GM12874 (cell line): ENCODE measurements around the gene CAPRIN2.

ENCODE experiments used
- CTCF ChIP-seq: IDR thresholded peaks from 2 replicates; pipeline ENCODE4 v1.5.1; 2011; ENCODE audit warnings: low read depth, mild to moderate bottlenecking, control low read depth, low read length, moderate library complexity; ENCODE audit not compliant: insufficient read depth

Gene CAPRIN2

GRCh38 chr12:30794020-30794419 is 39.3 kb upstream of the CAPRIN2 start:
- no peak for TF ChIP-seq CTCF

DNA sequence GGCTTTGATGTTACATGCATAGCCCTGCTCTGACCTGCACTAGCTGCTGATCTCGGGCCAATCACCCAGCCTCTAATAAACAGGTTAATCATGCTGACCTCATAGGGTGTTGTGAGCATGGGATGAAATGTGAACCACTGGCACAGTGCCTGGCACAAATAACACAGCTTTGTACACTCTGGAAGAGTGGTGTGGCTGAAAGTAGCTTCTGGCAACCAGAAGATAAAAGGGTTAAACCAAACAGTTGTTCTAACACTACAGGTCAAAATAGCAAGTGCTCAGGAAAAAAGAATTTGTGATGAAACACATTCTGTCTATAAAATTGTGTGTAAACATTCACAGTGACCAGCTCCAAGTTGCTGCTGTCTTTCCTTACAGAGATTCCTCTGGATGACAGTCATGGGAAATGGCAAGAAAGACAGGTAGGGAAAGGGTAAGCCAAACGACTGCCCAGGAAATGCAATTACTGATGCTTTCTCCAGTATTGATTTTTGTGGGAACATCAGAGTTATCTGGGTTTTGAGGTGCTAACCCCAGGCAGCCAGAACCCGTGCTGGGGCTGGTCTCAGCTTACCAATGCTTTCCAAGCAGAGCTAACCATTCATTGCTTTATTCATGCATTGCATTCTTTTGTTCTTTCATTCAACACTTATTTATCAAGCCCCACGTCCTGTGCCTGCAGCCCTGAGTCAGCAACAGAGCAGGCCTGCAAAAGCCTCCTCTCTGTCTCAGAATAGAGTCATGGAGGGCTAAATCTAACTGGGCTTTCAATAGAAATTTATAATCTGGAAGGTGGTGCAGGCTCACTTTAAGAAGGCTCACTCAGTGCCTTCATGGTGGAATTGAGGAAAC is 38.1 kb upstream of the CAPRIN2 start:
- no peak for TF ChIP-seq CTCF

GRCh38 chr12:30792085-30792484 is 37.3 kb upstream of the CAPRIN2 start:
- TF ChIP-seq CTCF = no peak

- TF ChIP-seq CTCF = no peak
These were observed 34.0 kb upstream of the CAPRIN2 start for GRCh38 chr12:30788754-30789153.

- TF ChIP-seq CTCF = no peak
These were observed 30.9 kb upstream of the CAPRIN2 start for GRCh38 chr12:30785630-30786029.

GRCh38 chr12:30784508-30784907 is 29.8 kb upstream of the CAPRIN2 start:
- TF ChIP-seq CTCF = no peak

DNA sequence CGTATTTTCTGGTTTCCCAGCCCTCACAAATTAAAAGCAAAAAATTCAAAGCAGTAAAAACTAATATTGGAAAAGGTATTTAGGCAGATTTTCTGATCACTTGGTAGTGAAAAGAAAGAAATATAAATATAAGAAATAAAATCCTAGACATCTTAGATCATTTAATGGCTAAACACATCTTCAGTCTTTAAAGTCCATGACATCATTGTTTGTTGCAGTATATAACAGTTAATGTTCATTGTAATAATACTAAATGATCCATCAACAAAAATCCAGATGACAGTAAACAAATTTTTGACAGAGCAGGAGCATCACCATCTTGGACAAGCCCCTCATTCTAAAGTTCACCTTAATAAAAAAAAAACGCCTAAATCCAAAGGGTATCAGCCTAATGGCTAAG is 29.2 kb upstream of the CAPRIN2 start:
- no peak for TF ChIP-seq CTCF
